ENCODE measurements around the gene TEX44.
"Not testable (repeated sequence)": the region's sequence is repeated elsewhere in the genome, so short reads cannot be mapped to it uniquely, and the experiment has no call there.

TEX44 gene

DNA sequence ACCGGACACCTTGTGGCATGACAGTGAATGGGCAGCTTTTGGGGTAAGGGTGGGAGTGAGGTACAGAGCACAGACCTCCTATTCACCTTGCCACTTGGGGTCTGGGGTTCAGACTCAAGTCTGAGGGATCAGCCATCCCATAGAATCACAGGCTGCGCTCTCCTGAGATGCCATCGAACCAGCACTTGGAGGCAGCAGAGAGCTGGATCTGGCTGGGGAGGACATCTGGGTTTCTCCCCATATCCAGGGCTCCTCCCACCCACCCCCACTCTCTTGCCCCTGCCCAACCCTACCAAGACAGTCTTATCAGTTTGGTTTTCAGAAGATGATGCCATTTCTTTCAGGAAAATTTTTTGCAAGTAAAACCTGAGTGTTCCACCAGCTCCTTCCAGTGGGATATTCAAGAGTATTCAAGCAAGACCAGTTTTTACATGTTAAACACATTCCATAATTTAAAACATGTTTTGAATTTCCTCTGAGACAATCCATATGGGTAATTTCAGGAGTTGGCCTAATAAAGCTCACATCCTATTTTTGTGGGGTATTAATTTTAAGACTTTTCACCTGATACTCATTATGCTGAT, 29.2 kb upstream of the TEX44 start:
- DNase-seq (ENCODE audit: low spot score in 2 of 2): peak; percentile 81 to 89
- Histone ChIP-seq H3K4me1 (peaks cover 3% of the 10 kb centered on the region), H3K9me3 (no peaks in the 10 kb centered on the region; the same call in none of the 2 replicates), H3K4me3 (no peak overlapping the region), H3K27me3 (ENCODE audit: low read depth) (no peaks in the 10 kb centered on the region), H3K36me3 (replicated peaks) (no peaks in the 10 kb centered on the region)
- in situ Hi-C loops (cut with MboI; ENCODE audit: low sequenced_read_pairs): no loop called here

- H3K27me3 ChIP-seq (ENCODE audit: low read depth): no peaks in the 10 kb centered on the region
- H3K9me3 ChIP-seq: no peaks in the 10 kb centered on the region; the same call in none of the 2 replicates
- H3K4me3 ChIP-seq: no peak overlapping the region
- in situ Hi-C loops (cut with MboI; ENCODE audit: low sequenced_read_pairs): loop anchor here (5.0 kb wide), 1 partner anchor 36 kb away; no protein-coding TSS in a partner anchor
- no peaks in the 10 kb centered on the region for H3K36me3 ChIP-seq (replicated peaks)
- DNase-seq (ENCODE audit: low spot score in 2 of 2): no peak
- peaks cover 10% of the 10 kb centered on the region for H3K4me1 ChIP-seq
Measured at GRCh38 chr2:231565887-231566594, 26.6 kb upstream of the TEX44 start.

- H3K27me3 ChIP-seq (ENCODE audit: low read depth): no peaks in the 10 kb centered on the region
- in situ Hi-C loops (cut with MboI; ENCODE audit: low sequenced_read_pairs): loop anchor here (5.0 kb wide), 1 partner anchor 35 kb away; no protein-coding TSS in a partner anchor
- H3K4me1 ChIP-seq: peaks cover 21% of the 10 kb centered on the region
- H3K9me3 ChIP-seq: no peaks in the 10 kb centered on the region; the same call in none of the 2 replicates
- no peak overlapping the region for H3K4me3 ChIP-seq
- no peak for DNase-seq (ENCODE audit: low spot score in 2 of 2)
- no peaks in the 10 kb centered on the region for H3K36me3 ChIP-seq (replicated peaks)
Measured at GRCh38 chr2:231567159-231567558, 25.5 kb upstream of the TEX44 start.

DNA sequence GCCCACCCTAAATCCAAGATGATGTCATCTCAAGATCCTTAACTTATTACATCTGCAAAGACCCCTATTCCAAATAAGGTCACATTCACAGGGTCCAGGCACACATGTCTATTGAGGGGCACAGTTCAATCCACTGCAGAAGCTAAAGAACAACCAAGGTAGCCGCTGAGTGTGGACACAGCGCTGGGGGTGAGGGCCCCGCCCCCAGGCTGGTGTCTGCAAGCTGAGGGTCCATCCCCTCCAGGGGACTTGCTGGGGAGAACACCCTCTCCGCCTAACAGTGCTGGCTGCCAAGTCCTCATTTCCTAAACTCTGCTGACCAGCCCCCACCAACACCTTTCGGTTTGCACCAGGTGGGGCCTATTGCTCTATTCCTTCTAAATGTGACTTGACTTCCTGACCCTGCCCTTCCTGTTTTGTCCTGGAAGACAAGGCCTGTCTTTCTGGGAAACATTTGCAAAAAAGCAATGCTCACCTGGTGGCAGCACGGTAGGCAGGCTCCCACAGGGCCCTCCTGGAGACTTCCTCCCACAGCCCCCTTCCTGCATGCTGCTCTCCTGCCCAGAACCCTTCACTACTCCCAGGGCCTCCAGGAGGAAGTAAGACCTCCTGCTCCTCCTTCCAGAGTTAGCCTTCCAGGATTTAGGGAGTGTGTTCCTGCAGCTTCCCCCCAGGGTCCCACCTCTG, 24.4 kb upstream of the TEX44 start:
- H3K27me3 ChIP-seq (ENCODE audit: low read depth): no peaks in the 10 kb centered on the region
- no peak overlapping the region for H3K4me3 ChIP-seq
- peaks cover 26% of the 10 kb centered on the region for H3K4me1 ChIP-seq
- in situ Hi-C loops (cut with MboI; ENCODE audit: low sequenced_read_pairs): loop anchor here (5.0 kb wide), 1 partner anchor 34 kb away; no protein-coding TSS in a partner anchor
- no peaks in the 10 kb centered on the region for H3K36me3 ChIP-seq (replicated peaks)
- no peak for DNase-seq (ENCODE audit: low spot score in 2 of 2)
- H3K9me3 ChIP-seq: no peaks in the 10 kb centered on the region; the same call in none of the 2 replicates

DNA sequence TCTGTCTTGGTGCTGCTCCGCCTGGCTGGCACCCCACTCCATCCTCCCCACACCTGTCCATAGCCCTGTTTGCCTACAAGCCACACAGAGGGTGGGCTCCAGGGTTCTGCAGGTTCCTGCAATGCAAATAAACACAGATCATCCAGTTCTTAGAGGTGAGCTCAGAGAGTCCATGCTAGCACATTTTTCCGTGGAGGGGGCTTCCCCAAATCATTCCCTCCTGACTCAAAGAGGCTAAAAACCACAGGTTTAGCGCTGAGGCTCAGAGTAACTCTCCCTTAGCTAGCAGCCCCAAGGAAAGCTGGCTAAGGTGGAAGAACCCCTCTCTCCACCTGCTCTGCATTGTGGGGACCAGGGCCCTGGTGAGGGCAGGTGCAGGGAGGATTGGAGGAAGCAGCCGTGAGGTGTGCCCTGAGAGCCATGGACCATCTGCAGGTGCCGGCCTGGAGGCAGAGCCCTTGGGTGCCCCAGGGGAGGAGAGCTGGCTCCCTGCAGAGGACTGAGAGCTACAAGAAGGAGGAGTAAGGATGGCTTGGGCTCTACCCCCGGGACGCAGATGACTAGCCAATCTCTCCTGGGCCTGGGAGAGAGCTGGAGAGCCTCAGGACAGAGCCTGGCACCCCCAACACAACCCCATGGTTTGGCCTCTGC, 23.8 kb upstream of the TEX44 start:
- no peak overlapping the region for H3K4me3 ChIP-seq
- no peak for DNase-seq (ENCODE audit: low spot score in 2 of 2)
- in situ Hi-C loops (cut with MboI; ENCODE audit: low sequenced_read_pairs): loop anchor here (5.0 kb wide), 1 partner anchor 33 kb away; no protein-coding TSS in a partner anchor

DNA sequence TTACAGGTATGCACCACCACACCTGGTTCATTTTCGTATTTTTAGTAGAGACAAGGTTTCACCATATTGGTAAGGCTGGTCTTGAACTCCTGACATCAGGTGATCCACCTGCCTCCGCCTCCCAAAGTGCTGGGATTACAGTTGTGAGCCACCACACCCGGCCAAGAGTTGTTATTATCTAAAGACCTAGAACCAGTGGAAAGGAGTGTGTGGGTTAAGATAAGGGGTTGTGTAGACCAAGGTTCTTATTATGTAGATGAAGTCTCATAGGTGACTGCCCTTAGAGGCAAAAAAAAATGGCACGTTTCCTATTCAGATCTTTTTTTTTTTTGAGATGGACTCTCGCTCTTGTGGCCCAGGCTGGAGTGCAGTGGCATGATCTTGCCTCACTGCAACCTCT, 21.7 kb upstream of the TEX44 start:
- DNase-seq (ENCODE audit: low spot score in 2 of 2); in situ Hi-C loops (cut with MboI; ENCODE audit: low sequenced_read_pairs); H3K9me3 ChIP-seq; H3K4me3 ChIP-seq; H3K27me3 ChIP-seq (ENCODE audit: low read depth); H3K36me3 ChIP-seq (replicated peaks): not testable (repeated sequence)
- H3K4me1 ChIP-seq: peaks cover 33% of the 10 kb centered on the region

More for the DNA sequence above, 23.8 kb upstream of the TEX44 start:
- Histone ChIP-seq H3K9me3 (no peaks in the 10 kb centered on the region; the same call in none of the 2 replicates), H3K4me1 (peaks cover 30% of the 10 kb centered on the region), H3K36me3 (replicated peaks) (no peaks in the 10 kb centered on the region), H3K27me3 (ENCODE audit: low read depth) (no peaks in the 10 kb centered on the region)

DNA sequence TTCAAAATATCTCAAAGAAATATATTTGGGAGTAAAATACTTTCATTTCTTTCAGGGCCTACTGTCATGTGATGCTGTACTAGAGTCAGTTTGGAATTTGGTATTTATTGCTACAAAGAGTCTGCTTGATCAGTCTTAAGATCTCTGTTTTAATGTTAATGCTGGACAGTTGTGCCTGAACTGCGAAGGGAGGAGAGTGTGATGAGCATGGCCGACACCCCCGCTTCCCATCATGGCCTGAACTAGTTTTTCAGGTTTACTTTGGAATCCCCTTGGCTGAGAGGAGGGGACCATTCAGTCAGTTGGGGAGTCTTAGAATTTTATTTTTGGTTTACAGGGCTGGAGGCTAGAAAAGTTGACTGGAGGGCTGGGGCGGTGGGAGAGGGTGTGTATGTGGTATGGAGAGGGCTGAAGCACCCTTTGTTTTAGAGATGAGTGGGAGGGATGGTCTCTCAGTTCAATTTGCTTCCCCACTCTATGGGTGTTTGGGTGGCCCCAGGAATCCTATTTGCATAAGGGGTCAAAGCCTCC, 20.9 kb upstream of the TEX44 start:
- in situ Hi-C loops (cut with MboI; ENCODE audit: low sequenced_read_pairs): no loop called here
- DNase-seq (ENCODE audit: low spot score in 2 of 2): peak; percentile 61 to 65
- no peaks in the 10 kb centered on the region for H3K9me3 ChIP-seq
- no peaks in the 10 kb centered on the region for H3K27me3 ChIP-seq (ENCODE audit: low read depth)
- H3K4me1 ChIP-seq: peaks cover 41% of the 10 kb centered on the region
- H3K36me3 ChIP-seq (replicated peaks): no peaks in the 10 kb centered on the region
- H3K4me3 ChIP-seq: no peak overlapping the region

DNA sequence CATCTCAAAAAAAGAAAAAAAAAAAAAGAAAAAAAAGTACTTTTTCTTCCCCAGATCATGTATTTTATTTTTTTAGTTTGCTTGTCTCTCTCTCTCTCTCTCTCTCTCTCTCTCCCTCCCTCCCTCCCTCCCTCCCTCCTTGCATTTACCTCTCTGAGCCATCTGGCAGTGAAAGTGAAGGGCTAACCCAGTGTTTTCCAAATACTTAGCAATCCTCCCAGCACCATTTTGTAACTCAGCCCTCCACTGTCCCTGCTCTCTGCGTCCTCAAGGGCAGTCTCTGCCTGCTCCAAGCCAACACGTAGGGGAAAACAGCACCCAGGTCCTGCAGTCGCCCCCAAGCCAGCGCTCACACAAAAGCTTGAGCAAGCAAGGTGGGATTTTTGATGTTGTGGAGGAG, 19.6 kb upstream of the TEX44 start:
- in situ Hi-C loops (cut with MboI; ENCODE audit: low sequenced_read_pairs): no loop called here
- no peak for DNase-seq (ENCODE audit: low spot score in 2 of 2)
- Histone ChIP-seq H3K4me3 (no peak overlapping the region), H3K9me3 (no peaks in the 10 kb centered on the region), H3K36me3 (replicated peaks) (no peaks in the 10 kb centered on the region), H3K4me1 (peaks cover 47% of the 10 kb centered on the region), H3K27me3 (ENCODE audit: low read depth) (no peaks in the 10 kb centered on the region)

GRCh38 chr2:231573698-231574421, 18.8 kb upstream of the TEX44 start:
- Histone ChIP-seq H3K27me3 (ENCODE audit: low read depth) (no peaks in the 10 kb centered on the region), H3K4me3 (no peak overlapping the region)
- in situ Hi-C loops (cut with MboI; ENCODE audit: low sequenced_read_pairs): no loop called here

DNA sequence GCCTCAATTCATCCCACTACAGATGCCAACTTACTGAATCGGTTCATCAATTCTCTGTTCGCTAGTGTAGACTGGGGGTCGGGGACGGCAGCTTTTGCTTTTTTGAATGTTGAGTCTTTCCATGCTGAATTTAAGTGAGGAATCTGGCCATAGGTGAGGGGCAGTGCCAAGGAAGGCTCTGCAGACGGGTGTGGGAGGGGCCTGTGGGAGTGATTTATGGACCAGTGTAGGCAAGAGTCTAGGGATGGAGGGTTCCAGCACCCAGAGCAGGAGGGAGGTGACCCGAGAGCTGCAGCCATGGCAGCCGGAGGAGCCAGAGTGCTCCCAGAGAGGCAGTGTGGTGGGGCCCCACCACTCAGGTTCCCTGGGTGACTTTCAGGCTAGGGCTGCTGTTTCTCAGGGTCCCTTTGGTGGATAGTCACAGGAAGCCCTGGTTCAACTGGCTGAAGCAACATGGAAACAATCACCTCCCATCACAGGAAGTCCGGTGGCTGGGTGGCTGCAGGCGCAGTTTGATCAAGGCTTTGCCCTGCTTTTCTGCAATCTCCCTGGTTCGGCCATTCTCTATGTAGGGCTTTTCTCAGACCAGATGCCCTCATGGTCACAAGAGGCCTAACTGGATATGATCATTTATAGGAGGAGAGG, 16.9 kb upstream of the TEX44 start:
- H3K36me3 ChIP-seq (replicated peaks): no peaks in the 10 kb centered on the region
- H3K4me3 ChIP-seq: no peak overlapping the region
- H3K4me1 ChIP-seq: peaks cover 43% of the 10 kb centered on the region
- H3K9me3 ChIP-seq: no peaks in the 10 kb centered on the region
- in situ Hi-C loops (cut with MboI; ENCODE audit: low sequenced_read_pairs): no loop called here
- peak in 1 of 2 experiments; percentile 41 for DNase-seq (ENCODE audit: low spot score in 2 of 2)
- H3K27me3 ChIP-seq (ENCODE audit: low read depth): no peaks in the 10 kb centered on the region

More at GRCh38 chr2:231573698-231574421, 18.8 kb upstream of the TEX44 start:
- no peaks in the 10 kb centered on the region for H3K36me3 ChIP-seq (replicated peaks)
- peaks cover 47% of the 10 kb centered on the region for H3K4me1 ChIP-seq
- DNase-seq (ENCODE audit: low spot score in 2 of 2): peak in 1 of 2 experiments; percentile 38
- no peaks in the 10 kb centered on the region for H3K9me3 ChIP-seq

DNA sequence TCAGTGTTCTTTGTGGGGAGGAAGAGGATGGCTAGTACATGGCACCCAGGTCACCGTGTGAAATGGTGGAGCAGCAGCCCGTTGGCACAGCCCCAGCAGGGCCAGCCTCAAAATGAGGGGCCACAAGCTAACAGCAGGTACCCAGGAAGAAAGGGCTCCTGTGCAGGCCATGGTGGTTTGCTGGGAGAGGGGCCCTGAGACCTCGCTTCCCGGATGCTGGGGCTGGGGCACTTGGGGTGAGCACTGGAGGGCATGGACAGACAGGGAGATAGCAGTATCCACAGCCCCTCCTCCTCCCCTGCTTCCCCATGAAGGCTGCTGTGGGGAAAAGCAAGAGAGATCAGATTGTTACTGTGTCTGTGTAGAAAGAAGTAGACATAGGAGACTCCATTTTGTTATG, 16.2 kb upstream of the TEX44 start:
- Histone ChIP-seq H3K27me3 (ENCODE audit: low read depth) (no peaks in the 10 kb centered on the region), H3K9me3 (no peaks in the 10 kb centered on the region), H3K36me3 (replicated peaks) (no peaks in the 10 kb centered on the region), H3K4me1 (peaks cover 36% of the 10 kb centered on the region), H3K4me3 (no peak overlapping the region)
- in situ Hi-C loops (cut with MboI; ENCODE audit: low sequenced_read_pairs): no loop called here
- no peak for DNase-seq (ENCODE audit: low spot score in 2 of 2)

- H3K27me3 ChIP-seq (ENCODE audit: low read depth); H3K9me3 ChIP-seq; H3K4me3 ChIP-seq; in situ Hi-C loops (cut with MboI; ENCODE audit: low sequenced_read_pairs); H3K36me3 ChIP-seq (replicated peaks); DNase-seq (ENCODE audit: low spot score in 2 of 2): not testable (repeated sequence)
- H3K4me1 ChIP-seq: peaks cover 19% of the 10 kb centered on the region
Measured at GRCh38 chr2:231578655-231579054, 14.0 kb upstream of the TEX44 start.
